Neural crest cell (in vitro differentiated cells): Measurements from ENCODE around the gene C18orf32. TPM values are rescaled to one million over a fixed set of nuclear protein-coding genes. Genes with fewer than 3 reads are reported as not detected.
A peak's percentile ranks its signal among the peaks of the same experiment; 100 is the strongest.

ENCODE experiments used
- DNase-seq: peaks from one replicate; pipeline ENCODE4 v3.0.0; 2021; ENCODE audit warnings: low read depth, mixed read lengths, low spot score
- H3K27ac Mint-ChIP-seq: one replicate; pipeline ENCODE4 v1.8.0; 2021; ENCODE audit warnings: mild to moderate bottlenecking, mixed read lengths; ENCODE audit not compliant: unreplicated experiment
- H3K27me3 Mint-ChIP-seq: 2 replicates; pipeline ENCODE4 v1.8.0; 2021; ENCODE audit warnings: low read depth, mild to moderate bottlenecking, mixed read lengths
- H3K36me3 Mint-ChIP-seq: 2 replicates; pipeline ENCODE4 v1.8.0; 2021; ENCODE audit warnings: low read depth, mild to moderate bottlenecking, mixed read lengths
- H3K4me1 Mint-ChIP-seq: 2 replicates; pipeline ENCODE4 v1.8.0; 2021; ENCODE audit warnings: mixed read lengths
- H3K4me3 Mint-ChIP-seq: one replicate; pipeline ENCODE4 v1.8.0; 2021; ENCODE audit warnings: mild to moderate bottlenecking, mixed read lengths
- H3K9me3 Mint-ChIP-seq: 2 replicates; pipeline ENCODE4 v1.8.0; 2021; ENCODE audit warnings: mixed read lengths
- total RNA-seq: library from RNA; stranded (reverse); gene quantifications from 2 replicates; pipeline ENCODE4 v1.2.1, GENCODE V29; 2021
- TF ChIP-seq, protein P1 (sequence below): fragments of 200-600 bp; sonication (generic); conservative IDR thresholded peaks from 2 replicates; pipeline ENCODE4 v1.5.0; 2021; ENCODE audit warnings: antibody characterized with exemption, mild to moderate bottlenecking

The C18orf32 gene
- total RNA-seq, 1 donor from 2014 or later: 32.0 TPM

- Mint-ChIP-seq H3K4me1 (no peaks in the 10 kb centered on the region), H3K27me3 (no peaks in the 10 kb centered on the region), H3K36me3 (peaks cover 49% of the 10 kb centered on the region), H3K4me3 (no peak overlapping the region), H3K9me3 (peaks cover 21% of the 10 kb centered on the region), H3K27ac (no peak overlapping the region)
- peak; percentile 29 for DNase-seq
- TF ChIP-seq, protein P1, sequence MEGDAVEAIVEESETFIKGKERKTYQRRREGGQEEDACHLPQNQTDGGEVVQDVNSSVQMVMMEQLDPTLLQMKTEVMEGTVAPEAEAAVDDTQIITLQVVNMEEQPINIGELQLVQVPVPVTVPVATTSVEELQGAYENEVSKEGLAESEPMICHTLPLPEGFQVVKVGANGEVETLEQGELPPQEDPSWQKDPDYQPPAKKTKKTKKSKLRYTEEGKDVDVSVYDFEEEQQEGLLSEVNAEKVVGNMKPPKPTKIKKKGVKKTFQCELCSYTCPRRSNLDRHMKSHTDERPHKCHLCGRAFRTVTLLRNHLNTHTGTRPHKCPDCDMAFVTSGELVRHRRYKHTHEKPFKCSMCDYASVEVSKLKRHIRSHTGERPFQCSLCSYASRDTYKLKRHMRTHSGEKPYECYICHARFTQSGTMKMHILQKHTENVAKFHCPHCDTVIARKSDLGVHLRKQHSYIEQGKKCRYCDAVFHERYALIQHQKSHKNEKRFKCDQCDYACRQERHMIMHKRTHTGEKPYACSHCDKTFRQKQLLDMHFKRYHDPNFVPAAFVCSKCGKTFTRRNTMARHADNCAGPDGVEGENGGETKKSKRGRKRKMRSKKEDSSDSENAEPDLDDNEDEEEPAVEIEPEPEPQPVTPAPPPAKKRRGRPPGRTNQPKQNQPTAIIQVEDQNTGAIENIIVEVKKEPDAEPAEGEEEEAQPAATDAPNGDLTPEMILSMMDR: peak; percentile 66
Measured at GRCh38 chr18:49447810-49448745, 39.0 kb downstream of the C18orf32 start.

DNA sequence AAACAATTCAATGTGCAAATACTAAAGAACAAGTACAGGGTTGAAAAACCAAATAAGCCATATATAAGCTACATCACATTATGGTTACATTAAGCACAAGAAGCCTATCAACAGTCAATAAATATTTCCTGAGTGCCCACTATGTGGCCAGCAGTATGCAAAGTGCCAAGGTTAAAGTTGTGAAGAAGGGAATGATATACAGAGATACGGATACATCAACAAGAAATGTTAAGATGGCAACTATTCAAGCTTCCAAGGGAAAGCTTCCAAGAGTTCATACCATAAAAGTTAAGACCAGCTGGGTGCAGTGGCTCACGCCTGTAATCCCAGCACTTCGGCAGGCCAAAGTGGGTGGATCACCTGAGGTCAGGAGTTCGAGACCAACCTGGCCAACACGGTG is 40.6 kb downstream of the C18orf32 start:
- Mint-ChIP-seq H3K4me1 (no peaks in the 10 kb centered on the region), H3K9me3 (peaks cover 17% of the 10 kb centered on the region), H3K4me3 (no peak overlapping the region), H3K36me3 (peaks cover 39% of the 10 kb centered on the region), H3K27ac (no peak overlapping the region), H3K27me3 (no peaks in the 10 kb centered on the region)
- TF ChIP-seq, protein P1: no peak
- DNase-seq: no peak

- DNase-seq: no peak
- no peaks in the 10 kb centered on the region for H3K27me3 Mint-ChIP-seq
- peaks cover 32% of the 10 kb centered on the region for H3K36me3 Mint-ChIP-seq
- H3K4me1 Mint-ChIP-seq: no peaks in the 10 kb centered on the region
- H3K9me3 Mint-ChIP-seq: peaks cover 20% of the 10 kb centered on the region
- H3K4me3 Mint-ChIP-seq: no peak overlapping the region
- H3K27ac Mint-ChIP-seq: no peak overlapping the region
- TF ChIP-seq, protein P1: no peak
Measured at GRCh38 chr18:49444581-49444980, 42.5 kb downstream of the C18orf32 start.

- H3K4me1 Mint-ChIP-seq: no peaks in the 10 kb centered on the region
- TF ChIP-seq, protein P1: no peak
- H3K27me3 Mint-ChIP-seq: no peaks in the 10 kb centered on the region
- H3K4me3 Mint-ChIP-seq: no peak overlapping the region
- H3K27ac Mint-ChIP-seq: no peak overlapping the region
- H3K36me3 Mint-ChIP-seq: peaks cover 29% of the 10 kb centered on the region
- H3K9me3 Mint-ChIP-seq: peaks cover 17% of the 10 kb centered on the region
- DNase-seq: no peak
Measured at GRCh38 chr18:49443837-49444236, 43.2 kb downstream of the C18orf32 start.

GRCh38 chr18:49441338-49441938 is 45.6 kb downstream of the C18orf32 start:
- no peak overlapping the region for H3K27ac Mint-ChIP-seq
- no peaks in the 10 kb centered on the region for H3K27me3 Mint-ChIP-seq
- no peaks in the 10 kb centered on the region for H3K4me1 Mint-ChIP-seq
- H3K36me3 Mint-ChIP-seq: peaks cover 10% of the 10 kb centered on the region
- TF ChIP-seq, protein P1: no peak
- peaks cover 7% of the 10 kb centered on the region for H3K9me3 Mint-ChIP-seq
- DNase-seq: no peak
- H3K4me3 Mint-ChIP-seq: no peak overlapping the region
